MM.1S (cell line): ENCODE data around the gene AGBL1.

Experiments
- EZH2 ChIP-seq: fragments of 300-600 bp; sonication (generic); optimal IDR thresholded peaks from 2 replicates; pipeline ENCODE3; 2017; ENCODE audit warnings: low read depth, mild to moderate bottlenecking, antibody characterized with exemption, low read length, mixed read lengths
- EZH2phosphoT487 ChIP-seq: fragments of 300-600 bp; sonication (generic); IDR thresholded peaks from 2 replicates; pipeline ENCODE4 v1.6.1; 2018; ENCODE audit warnings: antibody characterized with exemption, low read length
- TF ChIP-seq, protein P1 (sequence below): fragments of 300-600 bp; sonication (generic); IDR thresholded peaks from 2 replicates; pipeline ENCODE4 v1.5.1; 2016; ENCODE audit warnings: antibody characterized with exemption, low read length, mixed read lengths

DNA sequence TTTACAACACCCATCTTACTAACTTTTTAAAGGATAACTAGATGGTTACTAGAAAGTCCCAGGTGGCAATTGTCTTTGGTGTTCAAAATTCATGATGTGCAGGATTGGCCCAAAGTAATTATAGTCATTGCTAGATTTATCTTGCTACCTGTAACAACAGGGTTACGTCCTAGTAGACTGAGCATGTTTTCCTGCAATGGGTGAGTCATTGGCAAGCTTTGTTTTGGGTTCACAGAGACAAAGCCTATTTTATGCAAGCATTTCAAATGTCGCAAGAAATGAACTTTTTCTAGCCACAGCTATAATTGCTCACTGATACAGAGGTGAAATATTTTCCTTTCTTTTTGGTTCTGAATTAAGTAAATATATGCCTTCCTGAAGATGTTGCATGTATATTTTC, 267.6 kb downstream of the AGBL1 start:
- TF ChIP-seq, protein P1, sequence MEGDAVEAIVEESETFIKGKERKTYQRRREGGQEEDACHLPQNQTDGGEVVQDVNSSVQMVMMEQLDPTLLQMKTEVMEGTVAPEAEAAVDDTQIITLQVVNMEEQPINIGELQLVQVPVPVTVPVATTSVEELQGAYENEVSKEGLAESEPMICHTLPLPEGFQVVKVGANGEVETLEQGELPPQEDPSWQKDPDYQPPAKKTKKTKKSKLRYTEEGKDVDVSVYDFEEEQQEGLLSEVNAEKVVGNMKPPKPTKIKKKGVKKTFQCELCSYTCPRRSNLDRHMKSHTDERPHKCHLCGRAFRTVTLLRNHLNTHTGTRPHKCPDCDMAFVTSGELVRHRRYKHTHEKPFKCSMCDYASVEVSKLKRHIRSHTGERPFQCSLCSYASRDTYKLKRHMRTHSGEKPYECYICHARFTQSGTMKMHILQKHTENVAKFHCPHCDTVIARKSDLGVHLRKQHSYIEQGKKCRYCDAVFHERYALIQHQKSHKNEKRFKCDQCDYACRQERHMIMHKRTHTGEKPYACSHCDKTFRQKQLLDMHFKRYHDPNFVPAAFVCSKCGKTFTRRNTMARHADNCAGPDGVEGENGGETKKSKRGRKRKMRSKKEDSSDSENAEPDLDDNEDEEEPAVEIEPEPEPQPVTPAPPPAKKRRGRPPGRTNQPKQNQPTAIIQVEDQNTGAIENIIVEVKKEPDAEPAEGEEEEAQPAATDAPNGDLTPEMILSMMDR = no peak
- no peak for TF ChIP-seq EZH2
- no peak for TF ChIP-seq EZH2phosphoT487
